Calu3 (cell line): ENCODE data around the gene KRT81. TPM values are rescaled to one million over a fixed set of nuclear protein-coding genes. Genes with fewer than 3 reads are reported as not detected.
A peak's percentile ranks its signal among the peaks of the same experiment; 100 is the strongest.

ENCODE experiments used
- BruUV-seq: library from RNA; stranded (reverse); fragments of 400-500 nt; replicated peaks from 2 replicates; lab custom pipeline; 2021; lab: Mats Ljungman, UMichigan
- CTCF ChIA-PET: fragments of 300-600 bp; sonication (Branson Sonifier 250); formaldehyde crosslinking; loops from one replicate; lab custom pipeline; 2022; ENCODE audit warnings: antibody characterized with exemption; lab: Charles Lee
- DNase-seq: peaks from one replicate; pipeline ENCODE4 v3.0.0; 2022
- H3K27ac Mint-ChIP-seq: one replicate; pipeline ENCODE4 v1.8.0; 2022; ENCODE audit warnings: mixed read lengths; ENCODE audit not compliant: unreplicated experiment
- H3K27me3 Mint-ChIP-seq: one replicate; pipeline ENCODE4 v1.8.0; 2022; ENCODE audit warnings: mixed read lengths; ENCODE audit not compliant: unreplicated experiment
- H3K36me3 Mint-ChIP-seq: one replicate; pipeline ENCODE4 v1.8.0; 2022; ENCODE audit warnings: mild to moderate bottlenecking, moderate library complexity, mixed read lengths; ENCODE audit not compliant: insufficient read depth, unreplicated experiment
- H3K4me1 Mint-ChIP-seq: one replicate; pipeline ENCODE4 v1.8.0; 2022; ENCODE audit warnings: mild to moderate bottlenecking, low read depth, mixed read lengths; ENCODE audit not compliant: unreplicated experiment
- H3K4me3 Mint-ChIP-seq: one replicate; pipeline ENCODE4 v1.8.0; 2022; ENCODE audit warnings: mild to moderate bottlenecking, low read depth, moderate library complexity, mixed read lengths; ENCODE audit not compliant: unreplicated experiment
- H3K9me3 Mint-ChIP-seq: one replicate; pipeline ENCODE4 v1.8.0; 2022; ENCODE audit warnings: low read depth, mixed read lengths; ENCODE audit not compliant: unreplicated experiment
- CTCF ChIP-seq: fragments of 200-600 bp; IDR thresholded peaks from one replicate; pipeline ENCODE4 v1.8.0; 2022; ENCODE audit warnings: antibody characterized with exemption; ENCODE audit not compliant: unreplicated experiment
- intact Hi-C: fragments of 100-400 bp; cut with micrococcal nuclease; formaldehyde crosslinking; loops from one replicate; pipeline ENCODE4 v1.10.0; 2022; ENCODE audit not compliant: unreplicated experiment
- total RNA-seq: library from RNA; stranded (reverse); gene quantifications from 2 replicates; pipeline ENCODE4 v1.2.3, GENCODE V29; 2022

The KRT81 gene
- total RNA-seq, 1 experiment from 2014 or later, result 0.28 TPM

DNA sequence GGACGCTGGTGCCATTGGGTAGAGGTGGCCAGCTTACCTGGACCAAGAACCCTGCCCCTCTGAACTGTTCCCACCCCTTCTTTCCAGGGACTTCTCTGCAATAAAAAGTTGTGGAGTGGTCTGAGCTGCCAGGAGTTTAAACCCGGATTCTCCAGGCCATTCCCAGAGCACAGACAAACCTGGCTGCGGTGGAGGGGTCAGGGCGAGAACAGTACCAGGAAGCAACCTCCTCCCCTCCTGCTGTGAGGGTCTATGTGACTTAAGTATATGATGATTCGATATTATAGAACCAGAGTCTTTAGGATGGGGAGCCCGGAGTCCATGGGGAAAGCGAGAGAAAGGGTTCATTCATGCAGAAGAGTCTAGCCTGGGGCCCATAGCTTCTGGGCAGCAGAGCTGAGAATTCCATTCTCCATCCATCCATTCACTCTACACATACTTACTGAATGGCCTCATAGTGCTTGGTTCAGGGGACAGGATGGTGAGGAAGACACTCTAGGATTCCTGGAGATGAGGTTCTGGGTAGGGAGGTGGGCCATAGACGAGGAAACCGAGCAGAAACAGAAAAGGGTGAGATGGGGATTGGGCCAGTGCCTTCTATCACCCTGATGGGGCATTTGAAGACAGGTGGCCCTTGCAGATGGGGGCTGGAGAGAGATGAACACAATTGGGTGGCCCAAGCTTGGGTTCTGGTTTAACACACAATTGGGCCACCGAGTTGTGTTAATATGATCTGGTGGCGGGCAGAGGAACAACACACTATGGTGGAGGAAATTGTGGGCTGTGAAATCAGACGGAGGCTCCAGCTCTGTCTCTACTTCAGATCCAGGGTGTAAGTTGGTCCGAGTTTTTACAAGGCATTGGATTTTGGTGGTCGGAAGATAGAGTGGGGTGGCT is 11.7 kb downstream of the KRT81 start:
- TSS peak; percentile 90 for BruUV-seq
- TF ChIP-seq CTCF, result no peak
- no peaks in the 10 kb centered on the region for H3K9me3 Mint-ChIP-seq
- H3K4me3 Mint-ChIP-seq, result peak overlapping the region; percentile 54
- peaks cover 33% of the 10 kb centered on the region for H3K36me3 Mint-ChIP-seq
- peaks cover 40% of the 10 kb centered on the region for H3K4me1 Mint-ChIP-seq
- intact Hi-C loops, result loop anchor here (10.0 kb wide), 1 partner anchor 45 kb away; the partner anchor contains the start of gene KRT7
- peak overlapping the region; percentile 100 for H3K27ac Mint-ChIP-seq
- H3K27me3 Mint-ChIP-seq, result no peaks in the 10 kb centered on the region
- no peak for DNase-seq
- CTCF ChIA-PET, result interaction anchor here (0.7 to 2.9 kb wide), 14 partner anchors 17 to 132 kb away, joined by 3 to 20 read pairs (median 4); no protein-coding TSS in a partner anchor

GRCh38 chr12:52278575-52279421 is 12.5 kb downstream of the KRT81 start:
- peak; percentile 82 for TF ChIP-seq CTCF

GRCh38 chr12:52277486-52278245 is 13.7 kb downstream of the KRT81 start:
- TF ChIP-seq CTCF, result no peak
- DNase-seq, result no peak
- CTCF ChIA-PET, result interaction anchor here (1.0 to 2.9 kb wide), 2 partner anchors 44 to 49 kb away, joined by 5 to 20 read pairs; no protein-coding TSS in a partner anchor
- no TSS peak for BruUV-seq
- Mint-ChIP-seq H3K27me3 (no peaks in the 10 kb centered on the region), H3K4me1 (peaks cover 36% of the 10 kb centered on the region), H3K9me3 (peaks cover 3% of the 10 kb centered on the region), H3K27ac (peak overlapping the region; percentile 100), H3K36me3 (peaks cover 33% of the 10 kb centered on the region), H3K4me3 (no peak overlapping the region)
- intact Hi-C loops, result no loop called here

More at GRCh38 chr12:52278575-52279421, 12.5 kb downstream of the KRT81 start:
- Mint-ChIP-seq H3K9me3 (peaks cover 3% of the 10 kb centered on the region), H3K4me1 (peaks cover 40% of the 10 kb centered on the region), H3K36me3 (peaks cover 33% of the 10 kb centered on the region), H3K4me3 (peak overlapping the region; percentile 54), H3K27me3 (no peaks in the 10 kb centered on the region), H3K27ac (peak overlapping the region; percentile 100)
- BruUV-seq, result no TSS peak
- CTCF ChIA-PET, result interaction anchor here (0.6 to 2.9 kb wide), 11 partner anchors 23 to 131 kb away, joined by 3 to 20 read pairs (median 5); no protein-coding TSS in a partner anchor
- intact Hi-C loops, result no loop called here
- peak; percentile 87 for DNase-seq
